GM21423 (cell line): ENCODE results near the gene TMED8.
"Not testable (repeated sequence)": the region's sequence is repeated elsewhere in the genome, so short reads cannot be mapped to it uniquely, and the experiment has no call there.

ENCODE experiments used
- ATAC-seq: cut with Tn5 transposase; IDR thresholded peaks from one replicate; pipeline ENCODE4 v1.9.1; 2021; ENCODE audit warnings: mild to moderate bottlenecking, moderate library complexity; ENCODE audit not compliant: unreplicated experiment

The TMED8 gene, protein sequence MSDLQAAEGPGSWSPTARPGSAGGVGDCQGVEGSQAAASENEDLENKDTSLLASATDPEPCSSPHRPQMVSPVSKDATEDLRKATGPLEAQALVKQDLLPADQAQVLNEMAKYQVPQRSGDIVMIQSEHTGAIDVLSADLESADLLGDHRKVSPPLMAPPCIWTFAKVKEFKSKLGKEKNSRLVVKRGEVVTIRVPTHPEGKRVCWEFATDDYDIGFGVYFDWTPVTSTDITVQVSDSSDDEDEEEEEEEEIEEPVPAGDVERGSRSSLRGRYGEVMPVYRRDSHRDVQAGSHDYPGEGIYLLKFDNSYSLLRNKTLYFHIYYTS

DNA sequence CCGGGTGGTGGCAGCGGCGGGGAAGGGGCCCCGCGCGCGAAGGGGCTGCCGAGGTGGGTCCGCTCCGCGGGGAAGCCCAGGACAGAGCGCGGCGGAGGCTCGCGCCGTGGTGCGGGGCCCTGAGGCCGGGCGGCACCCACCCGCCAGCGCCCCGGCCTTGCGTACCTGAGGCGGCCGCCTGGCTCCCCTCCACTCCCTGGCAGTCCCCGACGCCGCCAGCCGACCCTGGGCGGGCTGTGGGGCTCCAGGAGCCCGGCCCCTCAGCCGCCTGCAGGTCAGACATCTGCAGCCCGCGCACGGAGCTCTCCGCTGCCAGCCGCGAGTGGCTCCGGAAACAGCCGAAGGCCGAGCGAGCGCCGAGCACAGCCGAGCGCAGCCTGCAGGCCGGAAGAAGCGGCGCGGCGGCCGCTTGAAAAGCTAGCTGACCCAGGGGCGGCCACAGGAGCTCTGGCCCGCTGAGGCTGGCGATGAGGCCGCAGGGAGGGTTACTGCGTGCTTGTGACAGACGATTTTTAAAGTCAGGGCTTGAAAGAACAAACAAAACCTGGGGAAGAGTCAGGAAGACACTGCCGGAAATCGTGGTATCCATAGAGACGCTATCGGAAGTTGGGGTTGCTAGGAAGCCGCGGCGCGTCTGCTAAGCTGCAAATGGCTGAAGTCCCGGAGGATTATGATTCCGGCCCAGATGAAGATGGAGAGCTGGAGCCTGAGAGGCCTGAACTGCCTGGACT lies at the start of gene TMED8, which contains the start of gene SAMD15:
TMED8 (minus strand) TSS at position 324 of the 731 bp plus-strand sequence; CDS start at position 283, 41 bp downstream.
SAMD15 (plus strand) TSS at position 609 of the 731 bp plus-strand sequence; CDS start at position 649, 40 bp downstream.
- peak; percentile 84 for ATAC-seq

DNA sequence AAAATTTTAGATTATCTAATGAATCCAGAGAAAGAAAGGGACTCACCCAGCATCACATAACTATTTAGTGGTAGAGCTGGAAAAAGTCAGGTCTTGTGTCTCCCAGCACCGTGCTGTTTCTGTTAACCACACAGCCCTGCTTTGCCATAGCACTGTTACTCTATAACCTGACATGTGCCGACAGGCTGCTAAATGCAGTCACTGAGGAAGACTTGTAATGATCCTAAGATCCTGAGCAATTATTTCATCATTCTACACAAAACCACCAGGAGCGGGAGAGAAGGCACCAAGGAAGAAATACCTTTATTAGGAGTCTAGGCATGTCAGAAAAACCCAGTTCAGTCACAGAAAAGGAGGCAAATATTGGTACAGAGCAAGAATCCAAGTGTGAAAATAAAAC lies 49.5 kb upstream of the TMED8 start:
- ATAC-seq = no peak

DNA sequence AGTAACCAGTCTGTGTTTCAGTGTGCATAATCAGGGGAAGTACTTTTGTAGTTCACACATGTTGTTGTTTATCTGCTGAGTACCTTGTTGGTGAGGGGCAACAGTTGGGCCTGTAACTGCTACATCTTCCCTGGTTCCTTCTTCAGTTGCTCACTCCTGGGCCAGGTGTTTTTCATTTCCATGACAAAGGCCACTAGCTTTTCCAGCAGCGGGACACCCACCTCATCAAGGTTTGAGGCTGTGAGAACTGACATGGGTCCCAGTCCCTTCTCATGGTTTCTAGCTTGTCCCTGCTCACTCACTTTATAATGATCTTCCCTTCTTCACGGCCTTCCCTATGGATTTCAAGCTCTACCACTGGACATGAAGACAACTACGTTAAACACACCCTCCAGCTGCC lies 48.0 kb upstream of the TMED8 start:
- no peak for ATAC-seq

DNA sequence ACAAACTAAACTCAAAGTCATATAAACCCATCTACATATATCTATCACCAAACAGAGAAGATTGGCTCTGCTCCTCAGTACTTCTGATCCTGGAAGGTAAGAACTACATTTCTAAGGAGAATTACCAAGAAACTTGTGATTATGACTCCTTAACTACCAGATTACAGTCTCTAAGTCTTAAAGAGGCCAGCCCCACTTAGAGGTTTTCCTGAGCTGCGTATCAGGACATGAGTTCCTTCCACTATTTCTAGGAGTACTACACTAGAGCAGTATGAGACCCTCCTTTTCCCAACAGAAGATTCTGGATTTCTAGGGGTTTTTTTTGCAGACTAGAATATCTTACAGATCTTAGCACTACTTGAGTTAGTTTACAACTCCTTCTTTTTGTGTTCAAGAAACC lies 46.5 kb upstream of the TMED8 start, which contains the start of gene NOXRED1:
NOXRED1 (minus strand) TSS at position 101 of the 400 bp plus-strand sequence. CDS start 634 bp downstream, outside the sequence.
- no peak for ATAC-seq

DNA sequence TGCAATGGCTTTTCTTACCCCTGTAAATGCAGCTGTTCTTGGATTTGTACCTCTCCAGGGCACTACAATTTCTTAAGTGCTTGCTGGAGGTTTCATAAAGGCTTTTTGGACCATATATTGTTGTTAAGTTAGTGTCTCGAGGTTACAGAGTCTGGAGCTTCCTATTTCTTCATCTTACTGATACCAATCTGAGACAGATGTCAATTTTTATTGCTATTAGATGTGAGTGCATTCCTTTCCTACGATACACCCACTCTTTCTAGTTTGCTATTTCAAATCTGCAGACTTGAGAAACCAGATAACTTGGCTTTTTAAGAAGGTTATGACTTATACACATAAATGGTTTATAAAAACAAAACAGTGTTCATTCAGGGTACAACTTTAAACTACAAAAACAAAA lies 44.3 kb upstream of the TMED8 start:
- no peak for ATAC-seq

DNA sequence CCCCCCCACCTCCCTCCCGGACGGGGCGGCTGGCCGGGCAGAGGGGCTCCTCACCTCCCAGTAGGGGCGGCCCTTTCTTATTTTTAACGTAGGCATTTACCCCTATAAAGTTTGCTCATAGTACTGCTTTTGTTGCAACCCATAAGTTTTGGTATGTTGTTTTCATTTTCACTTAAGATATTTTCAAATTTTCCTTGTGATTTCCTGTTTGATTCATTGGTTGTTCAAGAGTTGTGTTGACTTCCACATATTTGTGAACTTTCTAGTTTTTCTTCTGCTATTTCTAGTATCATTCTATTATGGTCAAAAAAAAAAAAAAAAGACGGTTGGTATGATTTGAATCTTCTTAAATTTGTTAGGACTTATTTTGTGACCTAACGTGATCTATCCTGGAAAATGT lies 39.9 kb upstream of the TMED8 start:
- no peak for ATAC-seq

DNA sequence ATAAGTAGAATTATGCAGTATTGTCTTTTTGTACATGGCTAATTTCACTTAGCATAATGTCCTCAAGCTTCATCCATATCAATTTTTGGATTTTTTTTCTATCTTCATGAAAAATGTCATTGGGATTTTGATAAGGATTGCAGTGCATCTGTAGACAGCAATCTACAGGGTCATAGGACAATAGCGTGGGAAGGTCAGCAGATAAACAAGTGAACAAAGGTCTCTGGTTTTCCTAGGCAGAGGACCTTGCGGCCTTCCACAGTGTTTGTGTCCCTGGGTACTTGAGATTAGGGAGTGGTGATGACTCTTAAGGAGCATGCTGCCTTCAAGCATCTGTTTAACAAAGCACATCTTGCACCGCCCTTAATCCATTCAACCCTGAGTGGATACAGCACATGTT lies 39.2 kb upstream of the TMED8 start:
- ATAC-seq = not testable (repeated sequence)

DNA sequence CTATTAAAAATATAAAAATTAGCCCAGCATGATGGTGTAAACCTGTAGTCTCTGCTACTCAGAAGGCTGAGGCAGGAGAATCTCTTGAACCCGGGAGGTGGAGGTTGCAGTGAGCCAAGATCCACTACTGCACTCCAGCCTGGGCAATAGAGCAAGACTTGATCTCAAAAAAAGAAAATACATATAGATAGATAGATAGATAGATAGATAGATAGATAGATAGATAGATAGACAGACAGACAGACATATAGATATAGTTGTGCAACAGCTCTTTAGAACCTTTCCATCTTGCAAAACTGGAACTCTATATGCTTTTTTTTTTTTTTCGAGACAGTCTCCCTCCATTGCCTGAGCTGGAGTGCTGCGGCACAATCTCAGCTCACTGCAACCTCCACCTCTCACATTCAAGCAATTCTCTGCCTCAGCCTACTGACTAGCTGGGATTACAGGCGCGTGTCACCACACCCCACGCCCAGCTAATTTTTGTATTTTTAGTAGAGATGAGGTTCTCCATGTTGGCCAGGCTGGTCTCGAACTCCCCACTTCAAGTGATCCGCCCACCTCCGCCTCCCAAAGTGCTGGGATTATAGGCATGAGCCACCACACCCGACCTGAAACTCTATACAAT lies 38.6 kb upstream of the TMED8 start:
- ATAC-seq = not testable (repeated sequence)

DNA sequence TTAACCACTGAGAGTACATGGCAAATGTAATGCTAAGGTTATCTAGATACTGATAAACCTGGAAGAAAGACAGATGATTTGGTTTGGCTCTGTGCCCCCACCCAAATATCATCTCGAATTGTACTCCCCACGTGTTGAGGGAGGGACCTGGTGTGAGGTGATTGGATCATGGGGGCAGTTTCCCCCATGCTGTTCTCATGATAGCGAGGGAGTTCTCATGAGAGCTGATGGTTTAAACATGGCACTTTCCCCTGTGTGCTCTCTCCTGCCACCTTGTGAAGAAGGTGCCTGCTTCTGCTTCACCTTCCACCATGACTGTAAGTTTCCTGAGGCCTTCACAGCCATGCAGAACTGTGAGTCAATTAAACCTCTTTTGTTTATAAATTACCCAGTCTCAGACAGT lies 32.2 kb upstream of the TMED8 start:
- no peak for ATAC-seq

DNA sequence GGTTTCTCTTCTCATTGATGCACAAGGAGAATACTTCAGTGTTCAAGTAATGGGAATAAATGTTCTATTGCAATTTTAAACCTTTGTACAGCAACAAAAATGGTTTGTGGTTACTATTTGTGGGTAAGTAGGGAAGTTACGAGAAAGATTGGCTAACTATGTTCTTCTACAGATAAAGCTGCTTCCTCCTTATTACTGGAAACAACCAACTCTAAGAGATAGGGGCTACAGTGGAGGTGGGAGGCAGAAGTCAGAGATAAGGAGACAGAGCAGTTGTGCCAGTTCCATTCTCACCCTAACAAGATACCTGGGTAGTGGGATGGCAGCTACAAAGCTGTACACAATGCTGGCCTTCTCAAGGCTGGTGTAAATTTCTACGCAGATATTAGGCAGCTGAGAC lies 30.3 kb upstream of the TMED8 start:
- ATAC-seq = no peak

DNA sequence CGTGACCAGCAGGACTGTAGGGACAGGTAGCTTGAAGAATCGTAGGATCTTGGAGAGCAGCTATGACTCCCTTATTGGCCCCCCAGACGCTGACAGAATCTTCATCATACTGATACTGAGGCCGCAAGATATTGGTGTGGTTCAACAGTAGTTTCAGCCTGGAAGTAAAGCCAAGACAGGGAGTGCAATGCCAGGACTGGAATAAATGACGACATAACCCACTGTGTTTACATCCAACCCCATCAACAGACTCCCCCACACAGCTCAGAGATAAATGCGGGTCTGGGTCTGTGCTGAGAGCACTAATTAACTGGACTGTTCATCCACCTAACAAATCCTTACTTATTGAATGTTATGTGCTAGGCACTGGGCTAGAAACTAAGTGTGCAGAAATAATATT lies 29.8 kb upstream of the TMED8 start:
- ATAC-seq = no peak

DNA sequence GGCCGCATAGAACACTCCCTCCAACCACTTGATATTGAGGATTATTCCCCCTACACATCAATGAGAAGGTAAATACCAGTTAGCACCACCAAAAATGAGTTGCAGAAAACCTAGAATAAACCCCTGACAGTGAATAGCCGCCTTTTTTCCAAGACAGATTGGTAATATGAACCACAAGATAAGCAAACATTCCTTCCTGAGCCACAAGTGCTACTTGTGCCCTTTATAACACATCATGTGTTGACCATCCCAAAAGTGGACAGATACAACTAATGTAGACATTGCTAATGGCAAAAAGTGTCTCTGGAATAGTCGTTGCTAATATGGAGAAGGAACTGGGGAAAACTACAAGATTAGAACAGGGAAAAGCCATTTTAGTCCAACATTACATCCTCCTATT lies 29.2 kb upstream of the TMED8 start:
- ATAC-seq = no peak

DNA sequence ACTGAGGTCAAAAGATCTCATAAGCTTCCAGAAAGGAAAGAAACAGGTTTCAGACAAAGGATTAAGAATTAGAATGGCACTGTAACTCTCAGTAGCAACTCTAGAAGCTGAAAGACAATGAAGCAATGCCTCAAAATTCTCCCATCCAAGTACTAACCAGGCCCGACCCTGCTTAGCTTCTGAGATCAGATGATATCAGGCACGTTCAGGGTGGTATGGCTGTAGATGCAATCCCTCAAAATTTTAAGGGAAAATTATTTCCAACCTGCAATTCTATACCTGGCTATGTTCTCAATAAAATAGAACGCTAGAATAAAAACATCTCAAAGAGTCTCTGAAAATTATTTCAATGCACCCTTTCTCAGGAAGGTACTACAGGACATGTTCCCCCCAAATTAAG lies 26.9 kb upstream of the TMED8 start:
- ATAC-seq = no peak

DNA sequence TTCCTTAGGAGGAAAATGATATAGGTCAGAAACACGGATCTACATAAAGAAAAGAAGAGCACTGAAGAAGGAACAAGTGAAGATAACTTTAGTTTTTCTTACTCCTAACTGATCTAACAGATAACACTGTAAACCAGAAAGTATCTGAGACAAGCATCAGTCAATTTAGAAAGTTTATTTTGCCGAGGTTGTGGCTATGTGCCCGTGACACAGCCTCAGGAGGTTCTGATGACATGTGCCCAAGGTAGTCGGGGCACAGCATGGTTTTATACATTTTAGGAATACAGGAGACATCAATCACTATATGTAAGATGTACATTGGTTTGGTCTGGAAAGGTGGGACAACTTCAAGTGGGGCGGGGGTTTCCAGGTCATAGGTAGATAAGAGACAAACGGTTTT lies 23.3 kb upstream of the TMED8 start:
- ATAC-seq = no peak

DNA sequence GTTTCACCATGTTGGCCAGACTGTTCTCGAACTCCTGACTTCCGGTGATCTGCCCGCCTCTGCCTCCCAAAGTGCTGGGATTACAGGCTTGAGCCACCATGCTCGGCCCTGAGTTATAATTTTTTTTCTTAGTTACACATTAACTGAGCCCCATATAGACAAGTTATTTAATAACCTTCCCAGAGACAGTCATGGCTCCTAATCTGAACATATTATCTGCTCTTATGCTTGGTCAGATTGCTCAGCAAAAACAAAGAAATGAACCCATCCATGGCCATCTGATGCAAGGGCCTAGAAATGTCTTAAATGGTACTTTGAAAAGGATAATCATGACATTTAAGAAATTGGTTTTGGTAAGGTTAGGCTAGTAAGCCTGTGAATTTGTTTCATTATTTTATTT lies 13.3 kb upstream of the TMED8 start:
- no peak for ATAC-seq

DNA sequence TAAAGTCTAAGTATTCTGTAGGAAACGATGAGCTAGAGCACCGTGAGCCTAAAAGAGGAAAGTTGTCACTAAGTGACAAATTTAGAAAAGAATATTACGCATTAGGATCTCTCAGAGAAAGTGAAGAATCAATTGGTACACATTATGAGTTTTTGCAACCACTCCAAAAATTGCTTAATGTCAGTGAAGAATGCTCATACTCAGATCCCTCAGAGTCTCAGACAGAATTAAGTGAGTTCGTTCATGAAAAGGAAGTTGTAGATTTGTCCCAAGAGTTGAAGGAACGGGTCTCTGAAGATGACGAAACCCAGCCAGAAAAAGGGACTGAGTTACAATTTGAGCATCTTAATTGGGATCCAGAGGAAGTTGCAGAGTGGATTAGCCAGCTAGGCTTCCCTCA lies 1.8 kb upstream of the TMED8 start:
- ATAC-seq = no peak

DNA sequence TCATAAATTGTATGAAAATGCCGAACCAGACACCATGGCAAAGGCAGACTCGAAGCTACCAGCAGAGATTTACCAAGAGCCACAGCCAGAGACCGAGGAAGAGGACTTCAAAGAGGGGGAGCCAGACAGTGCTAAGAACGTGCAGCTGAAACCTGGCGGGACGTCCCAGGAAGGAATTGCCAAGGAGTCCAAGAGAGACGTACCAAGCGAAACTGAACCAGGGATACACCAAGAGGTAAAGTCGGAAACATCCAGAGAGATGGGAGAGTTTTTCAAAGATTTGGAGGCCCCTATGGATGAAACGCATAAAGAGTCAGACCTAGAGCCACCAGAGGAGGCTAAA lies 579 bp upstream of the TMED8 start:
- no peak for ATAC-seq

DNA sequence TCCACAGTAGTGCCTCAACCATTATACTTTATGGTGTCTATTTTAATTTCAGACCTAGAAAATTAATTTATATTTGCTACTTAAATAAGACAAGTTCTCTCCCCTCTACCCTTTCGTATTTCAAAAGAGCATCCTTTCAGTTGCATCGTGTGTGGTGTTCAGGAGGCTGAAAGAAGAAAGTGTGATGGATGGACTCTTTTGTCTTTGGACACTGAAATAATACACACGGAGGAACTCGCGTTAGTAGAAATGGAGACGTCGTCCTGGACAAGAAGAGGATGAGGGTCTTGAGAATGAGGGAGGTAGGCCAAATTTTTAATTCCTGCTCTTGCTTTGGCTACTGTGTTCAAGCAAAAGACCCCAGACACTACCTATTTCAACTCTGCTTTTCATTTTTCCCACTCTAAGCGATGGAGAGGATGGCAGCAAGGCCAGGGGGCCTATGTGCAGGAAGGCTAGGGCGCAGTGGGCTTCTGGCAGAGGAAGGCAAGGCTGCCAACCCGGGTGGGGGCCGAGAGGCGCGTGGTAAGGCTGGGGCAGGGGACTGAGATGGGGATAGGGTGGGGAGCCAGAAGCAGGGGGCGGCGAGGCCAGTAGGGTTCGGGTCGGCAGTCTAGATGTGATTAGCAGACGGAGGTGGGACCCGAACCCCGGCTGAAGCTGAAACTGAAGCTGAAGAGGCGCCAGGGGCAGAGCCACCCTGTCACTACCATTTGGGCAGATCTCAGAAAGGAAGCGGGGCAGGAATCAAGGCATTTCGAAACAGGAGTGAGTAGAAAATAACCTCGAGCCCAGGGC lies 722 bp downstream of the TMED8 start:
- ATAC-seq = peak; percentile 9

DNA sequence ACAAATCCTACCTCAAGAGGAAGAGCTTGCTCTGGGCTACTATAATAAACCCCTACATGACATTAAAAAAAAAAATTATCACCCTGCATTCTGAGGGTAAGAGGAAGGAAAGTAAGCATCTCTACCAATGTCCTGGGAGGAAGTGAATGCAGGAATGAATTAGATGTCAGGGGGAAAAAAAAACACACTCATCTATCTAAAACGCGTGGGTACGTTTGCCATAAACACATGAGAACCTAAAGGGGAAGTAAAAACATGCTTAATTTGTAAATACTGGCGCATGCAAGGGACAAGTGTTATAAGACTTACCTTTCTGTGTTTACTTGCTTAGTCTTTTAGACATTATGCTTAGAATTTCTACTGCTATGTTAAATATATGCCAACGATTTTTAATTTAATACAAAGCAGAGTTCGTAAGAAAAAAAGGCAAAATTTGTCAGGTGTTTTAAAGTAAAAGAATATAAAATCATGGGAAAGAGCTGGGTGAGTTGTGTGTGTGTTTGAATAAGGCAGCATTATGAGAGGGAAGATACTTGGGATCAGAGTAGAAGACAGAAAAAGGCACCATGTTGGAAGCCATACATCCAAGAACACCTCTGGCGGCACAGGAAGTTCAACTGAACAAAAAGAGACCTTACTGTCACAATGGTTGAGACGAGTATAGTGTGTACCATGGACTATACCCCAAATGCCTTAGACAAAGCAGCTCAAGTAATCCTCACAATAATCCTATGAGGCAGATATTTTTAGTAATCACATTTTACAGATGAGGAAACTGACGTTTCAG lies 1.5 kb downstream of the TMED8 start:
- ATAC-seq = no peak

DNA sequence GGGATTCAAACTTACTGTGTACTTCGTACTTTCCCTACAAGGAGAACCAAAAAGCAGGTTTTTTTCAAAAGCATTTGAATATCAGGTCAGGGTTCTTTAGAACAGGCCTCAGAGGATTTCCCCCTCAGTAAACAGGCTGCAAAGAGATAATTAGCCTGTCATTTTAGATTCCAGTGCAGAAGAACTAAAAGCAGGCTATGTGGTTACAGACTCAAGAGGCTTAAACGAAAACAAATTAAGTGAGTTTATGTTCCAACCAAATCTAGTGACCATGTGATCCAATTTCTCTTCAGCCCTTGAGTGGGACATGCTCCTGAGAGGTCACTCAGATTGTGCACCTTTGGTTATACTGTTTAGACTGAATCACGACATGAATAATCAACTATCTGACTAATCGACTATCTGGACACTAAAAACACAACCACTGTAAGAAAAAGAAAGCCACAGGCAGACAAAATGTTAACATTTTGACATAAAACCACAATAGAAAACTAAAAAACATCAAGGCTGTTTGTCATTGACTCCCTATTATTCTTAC lies 4.5 kb downstream of the TMED8 start:
- peak; percentile 41 for ATAC-seq
